HG03097 (cell line): Measurements from ENCODE around the gene DISC1.

Source experiments
- ATAC-seq: cut with Tn5 transposase; IDR thresholded peaks from one replicate; pipeline ENCODE4 v1.9.1; 2021; ENCODE audit not compliant: unreplicated experiment, low FRiP score

The DISC1 gene

GRCh38 chr1:231693361-231694074, 66.9 kb downstream of the DISC1 start:
- no peak for ATAC-seq

- no peak for ATAC-seq
Observed at GRCh38 chr1:231694075-231694431, 67.5 kb downstream of the DISC1 start.

GRCh38 chr1:231694465-231695077, 68.0 kb downstream of the DISC1 start:
- no peak for ATAC-seq

- ATAC-seq = no peak
Observed at GRCh38 chr1:231695439-231696255, 69.1 kb downstream of the DISC1 start.

- ATAC-seq = no peak
Observed at GRCh38 chr1:231699784-231700183, 73.2 kb downstream of the DISC1 start.

GRCh38 chr1:231701306-231701705, 74.7 kb downstream of the DISC1 start:
- no peak for ATAC-seq

GRCh38 chr1:231702331-231702730, 75.7 kb downstream of the DISC1 start:
- ATAC-seq = no peak

GRCh38 chr1:231702804-231703203, 76.2 kb downstream of the DISC1 start:
- ATAC-seq = no peak

GRCh38 chr1:231705806-231706760, 79.5 kb downstream of the DISC1 start:
- no peak for ATAC-seq

GRCh38 chr1:231706934-231707333, 80.3 kb downstream of the DISC1 start:
- ATAC-seq = no peak

- ATAC-seq = no peak
Observed at GRCh38 chr1:231707407-231707806, 80.8 kb downstream of the DISC1 start.

- no peak for ATAC-seq
Observed at GRCh38 chr1:231708394-231708793, 81.8 kb downstream of the DISC1 start.

- ATAC-seq = no peak
Observed at GRCh38 chr1:231714440-231714839, 87.8 kb downstream of the DISC1 start.

- no peak for ATAC-seq
Observed at GRCh38 chr1:231715816-231716722, 89.5 kb downstream of the DISC1 start.

- ATAC-seq = no peak
Observed at GRCh38 chr1:231716879-231717278, 90.3 kb downstream of the DISC1 start.

- ATAC-seq = no peak
Observed at GRCh38 chr1:231719485-231720183, 93.0 kb downstream of the DISC1 start.

- no peak for ATAC-seq
Observed at GRCh38 chr1:231720652-231721325, 94.2 kb downstream of the DISC1 start.

- no peak for ATAC-seq
Observed at GRCh38 chr1:231721436-231721835, 94.8 kb downstream of the DISC1 start.
